ENCODE measurements around the gene SELE.
A peak's percentile ranks its signal among the peaks of the same experiment; 100 is the strongest.
"Not testable (repeated sequence)": the region's sequence is repeated elsewhere in the genome, so short reads cannot be mapped to it uniquely, and the experiment has no call there.

SELE gene

DNA sequence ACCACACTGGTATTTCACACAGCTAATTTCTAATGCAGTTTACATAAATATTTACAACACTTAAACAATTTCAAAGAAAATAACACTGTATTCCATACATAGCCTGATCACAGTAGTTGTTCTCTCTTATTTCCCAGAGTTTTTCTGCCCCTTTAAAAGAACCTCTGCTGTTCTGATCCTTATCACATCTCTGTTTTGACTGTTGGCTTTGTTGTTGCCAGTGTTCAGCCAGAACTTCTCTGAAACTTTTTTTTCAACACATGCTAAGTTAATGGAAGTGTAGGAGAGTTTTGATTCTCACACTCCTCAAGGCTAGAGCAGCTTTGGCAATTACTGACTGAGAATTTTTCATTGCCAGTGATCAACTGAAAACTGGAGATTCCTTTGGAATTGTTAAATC lies 11.1 kb downstream of the SELE start:
- DNase-seq = no peak

GRCh38 chr1:169715100-169715499 lies 18.8 kb downstream of the SELE start:
- not testable (repeated sequence) for DNase-seq

- DNase-seq = not testable (repeated sequence)
Observed at GRCh38 chr1:169713090-169713489, 20.8 kb downstream of the SELE start.

- no peak for DNase-seq
Observed at GRCh38 chr1:169712309-169712631, 21.6 kb downstream of the SELE start.

DNA sequence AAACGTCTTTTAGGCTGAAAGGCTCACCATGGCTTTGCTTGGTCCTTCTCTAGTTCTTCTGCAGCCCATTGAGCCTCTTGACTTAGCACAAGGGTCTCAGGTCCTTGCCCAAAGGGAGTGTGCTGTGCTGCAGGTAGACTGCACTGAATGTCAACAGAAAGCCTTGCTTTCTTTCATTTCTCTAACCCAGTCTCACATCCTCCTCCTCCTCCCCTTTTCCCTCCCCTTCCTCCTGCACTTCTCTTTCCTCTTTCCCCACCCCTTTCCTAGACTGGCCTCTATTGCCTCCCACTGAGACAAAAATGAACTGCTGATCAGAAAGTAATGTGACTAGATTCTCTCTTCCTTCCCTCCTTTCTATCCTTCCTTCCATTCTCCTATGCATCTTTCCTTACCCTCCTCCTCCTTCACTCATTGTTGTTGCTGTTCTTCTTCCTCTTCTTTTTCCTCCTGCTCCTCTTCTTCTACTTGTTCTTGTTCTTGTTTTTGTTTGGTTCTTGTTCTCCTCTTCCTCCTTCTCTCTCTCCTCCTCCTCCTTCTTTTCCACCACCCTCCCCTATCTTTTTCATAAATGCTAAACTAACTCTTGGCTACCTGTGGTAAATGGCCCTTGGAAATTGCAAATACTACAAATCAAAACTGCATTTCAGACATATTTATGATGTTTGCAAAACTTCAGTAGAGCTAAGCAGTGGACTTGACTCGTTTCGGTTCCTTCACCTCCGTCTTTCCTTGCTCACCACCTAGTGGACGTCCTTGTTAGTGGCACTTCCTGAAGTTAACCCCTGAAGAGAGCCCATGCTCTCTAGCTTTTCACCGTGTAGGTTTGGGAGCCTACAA lies 22.2 kb downstream of the SELE start, which contains the start of gene SELL:
Gene SELL, minus strand, starts transcription at position 152 of the 840 bp plus-strand sequence. Its CDS starts 122 bp downstream, at position 30.
- DNase-seq = peak; percentile 65

- DNase-seq = no peak
Observed at GRCh38 chr1:169708647-169709046, 25.2 kb downstream of the SELE start.

DNA sequence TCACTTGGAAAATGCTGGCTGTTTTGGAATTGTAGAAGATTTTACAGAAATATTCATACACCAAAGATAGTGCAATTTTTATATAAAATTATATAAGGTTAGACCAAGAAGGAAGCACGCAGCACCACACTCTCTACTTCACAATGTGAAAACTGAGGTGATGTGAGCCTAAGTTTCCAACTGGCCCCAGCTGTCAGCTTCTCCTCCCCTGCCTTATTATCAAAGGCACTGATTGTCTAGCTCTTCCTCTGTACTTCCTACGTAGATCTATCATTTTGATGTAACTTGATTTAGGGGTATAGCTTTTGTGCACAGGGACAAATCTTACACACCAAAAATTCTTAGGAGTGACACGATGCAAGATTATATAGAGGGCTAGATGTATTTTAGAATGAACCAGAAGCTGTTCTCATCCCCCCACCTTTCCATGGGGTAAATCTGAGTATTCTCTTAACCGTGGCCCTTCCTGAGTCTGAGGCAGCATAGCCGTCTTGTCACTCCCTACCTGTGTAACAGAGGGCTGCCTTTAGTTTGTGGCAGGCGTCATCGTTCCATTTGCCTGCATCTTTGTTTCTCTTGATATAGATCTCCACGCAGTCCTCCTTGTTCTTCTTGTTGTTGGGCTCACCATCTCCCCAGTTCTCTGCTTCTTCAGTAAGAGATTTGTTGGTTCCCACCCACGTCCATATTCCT lies 25.8 kb downstream of the SELE start:
- DNase-seq = peak; percentile 30

- no peak for DNase-seq
Observed at GRCh38 chr1:169704797-169705196, 29.1 kb downstream of the SELE start.

GRCh38 chr1:169701261-169702005 lies 32.4 kb downstream of the SELE start:
- DNase-seq = no peak

GRCh38 chr1:169699707-169700106 lies 34.2 kb downstream of the SELE start:
- no peak for DNase-seq

DNA sequence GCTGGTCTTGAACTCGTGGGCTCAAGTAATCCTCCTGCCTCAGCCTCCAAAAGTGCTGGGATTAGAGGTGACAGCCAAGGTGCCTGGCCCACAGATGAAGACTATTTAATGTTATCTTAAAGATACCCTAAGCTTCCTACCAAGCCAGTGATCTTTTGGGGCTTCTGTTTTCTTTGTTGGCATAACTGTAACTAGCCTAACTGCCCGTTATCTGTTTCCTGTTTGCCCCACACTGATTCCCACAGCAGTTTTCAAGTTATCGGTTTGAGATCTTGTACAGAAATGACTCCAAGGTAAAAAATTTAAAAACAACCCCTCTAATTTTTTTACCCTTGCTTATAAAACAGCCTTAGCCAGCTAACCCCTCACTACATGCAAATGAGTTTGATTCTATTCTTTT lies 34.9 kb downstream of the SELE start:
- DNase-seq = no peak

- DNase-seq = no peak
Observed at GRCh38 chr1:169697755-169698154, 36.1 kb downstream of the SELE start.

- no peak for DNase-seq
Observed at GRCh38 chr1:169696273-169697100, 37.4 kb downstream of the SELE start.

DNA sequence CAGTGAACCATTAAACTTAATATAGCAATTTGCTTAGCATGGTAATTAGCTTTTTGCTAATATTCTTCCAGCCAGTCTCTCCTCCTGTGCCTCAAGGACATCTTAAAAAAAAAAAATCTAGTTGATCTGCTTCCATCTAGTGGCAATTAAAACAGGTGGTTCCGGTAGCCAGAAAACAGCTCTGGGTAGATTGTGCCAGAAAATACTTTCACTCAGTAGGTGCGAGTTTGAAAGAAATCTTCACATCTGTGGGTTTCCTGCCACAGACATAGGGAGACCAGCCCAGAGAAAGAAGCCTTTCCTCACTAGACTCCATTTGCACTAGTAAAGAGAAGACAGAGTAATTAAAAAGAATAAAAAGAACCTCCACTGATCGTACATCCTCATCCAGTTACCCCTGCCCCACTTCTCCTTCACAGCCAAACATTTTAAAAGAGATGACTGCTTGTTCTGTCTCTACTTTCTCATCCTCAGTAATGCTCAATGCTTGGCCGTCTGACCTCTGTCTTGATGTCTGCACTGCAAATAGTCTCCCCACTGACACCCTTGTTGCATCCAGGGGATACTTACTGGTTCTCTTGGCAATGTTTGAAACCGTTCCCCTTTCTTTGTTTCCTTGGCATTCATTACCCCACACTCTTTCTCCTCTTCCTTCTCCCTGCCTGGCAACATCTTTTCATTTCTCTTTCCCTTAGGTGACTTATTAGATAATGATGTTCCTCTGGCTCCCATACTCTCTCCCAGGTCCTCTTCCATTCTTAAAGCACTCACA lies 39.4 kb downstream of the SELE start:
- DNase-seq = peak; percentile 21

GRCh38 chr1:169692756-169693460 lies 41.0 kb downstream of the SELE start:
- DNase-seq = peak; percentile 23

DNA sequence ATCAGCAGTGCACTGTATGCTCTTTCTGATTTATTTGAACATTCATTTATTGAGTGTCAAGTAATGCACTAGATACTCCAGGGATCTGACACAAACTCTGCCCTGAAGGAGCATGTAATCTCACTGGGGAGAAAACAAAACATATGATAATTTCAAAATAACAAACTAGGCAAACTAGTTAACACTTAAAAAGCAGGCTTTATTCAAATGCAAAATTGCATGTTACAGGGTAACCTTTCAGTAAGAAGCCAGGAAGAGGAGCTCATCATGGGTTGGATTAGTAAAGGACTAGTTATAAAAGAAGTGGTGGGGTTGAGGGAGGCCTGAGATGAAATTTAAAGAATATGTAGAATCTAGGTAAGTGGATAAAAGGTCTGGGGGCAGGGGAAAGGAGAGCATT lies 43.4 kb downstream of the SELE start:
- DNase-seq = no peak

- no peak for DNase-seq
Observed at GRCh38 chr1:169689395-169689794, 44.5 kb downstream of the SELE start.

DNA sequence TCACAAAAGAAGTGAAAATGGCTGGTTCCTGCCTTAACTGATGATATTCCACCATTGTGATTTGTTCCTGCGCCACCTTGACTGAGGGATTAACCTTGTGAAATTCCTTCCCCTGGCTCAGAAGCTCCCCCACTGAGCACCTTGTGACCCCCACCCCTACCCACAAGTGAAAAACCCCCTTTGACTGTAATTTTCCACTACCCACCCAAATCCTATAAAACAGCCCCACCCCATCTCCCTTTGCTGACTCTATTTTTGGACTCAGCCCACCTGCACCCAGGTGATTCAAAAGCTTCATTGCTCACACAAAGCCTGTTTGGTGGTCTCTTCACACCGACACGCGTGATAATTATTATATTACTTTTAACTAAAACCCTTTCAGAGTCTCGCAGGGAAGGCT lies 45.5 kb downstream of the SELE start:
- not testable (repeated sequence) for DNase-seq

DNA sequence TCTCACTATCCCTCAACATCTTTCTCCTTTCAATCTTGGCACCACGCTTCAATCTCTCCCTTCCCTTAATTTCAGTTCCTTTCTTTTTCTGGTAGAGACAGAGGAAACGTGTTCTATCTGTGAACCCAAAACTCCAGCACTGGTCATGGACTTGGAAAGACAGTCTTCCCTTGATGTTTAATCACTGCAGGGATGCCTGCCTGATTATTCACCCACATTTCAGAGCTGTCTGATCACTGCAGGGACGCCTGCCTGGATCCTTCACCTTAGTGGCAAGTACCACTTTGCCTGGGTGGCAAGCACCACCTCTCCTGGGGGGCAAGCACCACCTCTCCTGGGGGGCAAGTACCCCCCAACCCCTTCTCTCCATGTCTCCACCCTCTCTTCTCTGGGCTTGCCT lies 50.2 kb downstream of the SELE start:
- no peak for DNase-seq

GRCh38 chr1:169683168-169683567 lies 50.7 kb downstream of the SELE start:
- DNase-seq = not testable (repeated sequence)

- DNase-seq = no peak
Observed at GRCh38 chr1:169682071-169682470, 51.8 kb downstream of the SELE start.

Measured in activated CD4-positive, alpha-beta T cell treated with anti-CD3 and anti-CD28 coated beads, Interleukin-2, amount 50 U/mL, for 1 hour (primary cell).